Sigmoid colon (tissue), 7 donors: Measurements from ENCODE around the gene NEAT1. TPM values are rescaled to one million over a fixed set of nuclear protein-coding genes. Genes with fewer than 3 reads are reported as not detected.
A peak's percentile ranks its signal among the peaks of the same experiment; 100 is the strongest.

ENCODE experiments used
- DNase-seq: peaks from one replicate; pipeline ENCODE4 v3.0.0-alpha.2; 2019
- H3K27ac ChIP-seq, 4 donors: fragments of 200-600 bp; sonication (generic); one replicate each; pipeline ENCODE4 v1.5.1; 2016 to 2019; ENCODE audit warnings: mild to moderate bottlenecking in 1 of 4
- H3K27me3 ChIP-seq, 3 donors: fragments of 200-600 bp; sonication (generic); one replicate each; pipeline ENCODE4 v1.5.1; 2019; ENCODE audit warnings: mild to moderate bottlenecking in 1 of 3
- H3K36me3 ChIP-seq, 4 donors: fragments of 200-600 bp; sonication (generic); one replicate each; pipeline ENCODE4 v1.5.1; 2016 to 2019
- H3K4me1 ChIP-seq, 4 donors: fragments of 200-600 bp; sonication (generic); one replicate each; pipeline ENCODE4 v1.5.1; 2017 to 2019
- H3K4me3 ChIP-seq, 4 donors: fragments of 200-600 bp; sonication (generic); one replicate each; pipeline ENCODE4 v1.5.1; 2017 to 2019; ENCODE audit warnings: mild to moderate bottlenecking in 2 of 4, moderate library complexity in 1 of 4
- H3K9me3 ChIP-seq, 4 donors: fragments of 200-600 bp in 3 of 4; sonication (generic) in 3 of 4; one replicate each; pipeline versions ENCODE4 v1.5.1 to v1.6.1; 2013 to 2019
- CTCF ChIP-seq, 4 experiments: fragments of 450-650 bp in 3 of 4; fragments of 200-600 bp in 1 of 4; IDR thresholded peaks; one replicate each; pipeline ENCODE4 v1.5.1; 2016 to 2019; ENCODE audit warnings: antibody characterized with exemption in 4 of 4, mild to moderate bottlenecking in 3 of 4, moderate library complexity in 2 of 4
- EP300 ChIP-seq, 4 donors: sonication (generic); formaldehyde crosslinking; IDR thresholded peaks; one replicate each; pipeline ENCODE4 v1.6.1; 2017; ENCODE audit warnings: antibody characterized with exemption in 4 of 4
- POLR2A ChIP-seq, 2 donors: fragments of 450-650 bp; IDR thresholded peaks; one replicate each; pipeline ENCODE4 v1.6.1; 2016; ENCODE audit warnings: antibody characterized with exemption in 2 of 2, mild to moderate bottlenecking in 2 of 2, moderate library complexity in 2 of 2
- POLR2AphosphoS5 ChIP-seq, 4 donors: sonication (generic); formaldehyde crosslinking; IDR thresholded peaks; one replicate each; pipeline ENCODE4 v1.6.1; 2017; ENCODE audit warnings: antibody characterized with exemption in 4 of 4
- WGBS, 2 donors: extraction: QIAGEN DNeasy Blood & Tissue Kit; methylation state at CpG; one replicate each; pipeline ENCODE4 v1.1.7; 2013; 5-methylcytosine and 5-hydroxymethylcytosine counted together
- intact Hi-C: fragments of 100-400 bp; cut with DNase I; formaldehyde crosslinking; loops from one replicate; pipeline ENCODE4 v1.15.1; 2023
- polyA plus RNA-seq, 3 donors: library from polyadenylated mRNA; stranded (reverse); fragments of 200-250 nt; gene quantifications; one replicate each; pipeline ENCODE4 v1.2.3, GENCODE V29; 2013
- total RNA-seq, 4 donors: library from RNA; depleted of rRNA; stranded (reverse); fragments of >200 nt; gene quantifications; one replicate each; pipeline ENCODE4 v1.1.0, GENCODE V29; 2016
- donor health status: healthy with polysubstance abuse.
- donor health status: Bipolar disorder and iron deficiency.
- donor health status: healthy.

Gene NEAT1
- total and polyA plus RNA-seq, 7 donors, result 26.8 to 587 (median 167) TPM

DNA sequence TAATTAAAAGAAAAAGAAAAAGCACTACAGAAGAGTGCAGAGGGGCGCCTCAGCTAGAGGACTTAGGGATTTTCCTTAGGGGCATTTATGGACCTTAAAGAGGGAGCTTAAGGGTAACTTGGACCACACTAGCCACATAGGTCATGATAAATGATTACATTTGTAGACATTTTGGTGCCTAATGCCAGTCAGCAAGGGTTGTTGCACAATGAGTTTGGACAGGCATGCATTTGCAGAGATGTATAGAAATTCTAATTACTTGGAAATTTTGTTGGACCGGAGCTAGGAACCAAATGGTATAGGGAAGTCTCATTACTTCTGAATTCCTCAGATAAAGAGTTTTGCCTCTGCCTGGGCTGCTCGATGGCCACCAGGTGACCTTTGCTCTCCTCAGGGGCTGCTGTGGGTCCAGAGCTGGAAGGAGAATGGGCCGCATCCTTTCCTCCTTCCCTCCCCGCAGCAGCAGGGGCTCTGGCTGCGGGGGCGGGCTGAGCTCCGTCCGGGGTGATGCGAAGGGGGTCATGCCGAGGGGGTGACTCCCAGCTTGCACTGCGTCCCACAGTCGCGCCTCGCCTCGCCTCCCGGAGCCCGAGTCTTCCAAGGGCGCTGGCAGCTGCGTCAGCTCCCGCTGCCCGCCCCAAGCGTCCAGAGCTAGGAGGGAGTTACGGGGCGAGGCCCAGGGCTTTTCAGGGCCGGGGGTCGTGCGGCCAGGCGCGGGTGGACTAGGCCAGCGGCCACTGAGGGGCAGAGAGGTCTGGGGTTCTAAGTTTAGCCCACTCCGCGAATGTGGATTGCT lies 56.0 kb downstream of the NEAT1 start:
- peak; percentile 89 for DNase-seq
- Histone ChIP-seq H3K4me3 (peak overlapping the region; percentile 9 to 91 (median 79)), H3K9me3 (no peaks in the 10 kb centered on the region), H3K27ac (peak overlapping the region; percentile 92 to 100 (median 97)), H3K27me3 (no peaks in the 10 kb centered on the region), H3K4me1 (peaks cover 0 to 70% (median 63%) of the 10 kb centered on the region in 4 donors), H3K36me3 (no peaks in the 10 kb centered on the region)
- TF ChIP-seq POLR2A (IDR thresholded peaks at IDR 0.05), result peak in 1 of 2 donors; percentile 60
- no peak for TF ChIP-seq EP300 (IDR thresholded peaks at IDR 0.05)
- peak; percentile 68 to 91 (median 77) for TF ChIP-seq POLR2AphosphoS5 (IDR thresholded peaks at IDR 0.05)
- intact Hi-C loops, result no loop called here
- WGBS, 2 donors, result 17 to 63% methylated on average over 33 of the region's 33 CpGs

DNA sequence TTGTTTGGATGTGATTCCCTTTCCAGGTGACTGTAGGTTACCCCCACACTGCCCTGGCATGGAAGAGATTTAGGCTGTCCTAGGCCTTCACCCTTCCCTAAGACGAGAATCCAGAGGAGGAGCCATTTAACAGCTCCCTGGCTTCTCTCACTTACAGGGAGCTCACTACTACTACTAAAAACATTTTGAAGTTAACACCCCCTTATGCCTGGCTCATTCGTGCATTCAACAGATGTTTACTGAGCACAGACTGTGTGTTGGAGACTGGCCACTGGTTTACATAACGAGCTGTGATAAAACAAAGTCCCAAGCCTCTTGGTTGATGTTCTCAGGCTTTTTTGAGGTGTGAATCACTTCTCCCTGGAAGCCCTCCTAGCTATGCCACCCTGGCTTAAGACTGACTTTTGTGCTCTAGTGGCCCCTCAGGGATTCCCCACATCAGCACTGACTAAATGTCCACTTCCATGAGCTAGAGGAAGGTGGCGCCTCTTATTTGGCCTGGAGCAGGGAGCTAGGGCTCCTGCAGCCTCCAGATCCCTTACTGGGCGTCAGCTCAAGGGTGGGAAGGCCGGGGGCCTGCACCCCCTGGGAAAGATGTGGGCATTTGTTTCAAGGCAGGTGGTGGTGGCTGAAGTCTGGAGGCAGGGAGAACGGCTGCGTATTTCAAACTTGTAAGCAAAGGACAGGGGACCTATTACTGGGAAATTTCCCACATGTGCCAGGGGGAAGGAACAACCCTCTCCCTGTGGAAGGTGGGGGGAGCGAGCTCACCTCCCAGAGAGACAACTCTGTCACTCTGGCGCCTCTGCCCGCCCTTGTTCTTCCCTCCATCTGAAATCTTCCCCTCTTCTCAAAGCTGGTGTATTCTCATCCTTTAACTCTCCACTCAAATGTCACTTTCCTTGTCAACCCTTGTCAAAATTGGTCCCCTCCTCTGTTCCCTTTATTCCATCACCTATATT lies 56.9 kb downstream of the NEAT1 start:
- H3K4me3 ChIP-seq, result peak overlapping the region; percentile 9 to 91 (median 79)
- H3K27ac ChIP-seq, result peak overlapping the region; percentile 92 to 100 (median 97)
- WGBS, 2 donors, result 40 to 67% methylated on average over 11 of the region's 11 CpGs
- intact Hi-C loops, result no loop called here
- H3K4me1 ChIP-seq, result peaks cover 0 to 76% (median 68%) of the 10 kb centered on the region in 4 donors
- H3K27me3 ChIP-seq, result no peaks in the 10 kb centered on the region
- no peaks in the 10 kb centered on the region for H3K36me3 ChIP-seq
- no peaks in the 10 kb centered on the region for H3K9me3 ChIP-seq
- TF ChIP-seq CTCF (IDR thresholded peaks at IDR 0.05) (peak in 2 of 4 experiments; percentile 37 to 42), EP300 (IDR thresholded peaks at IDR 0.05) (peak; percentile 40 to 82 (median 64)), POLR2AphosphoS5 (IDR thresholded peaks at IDR 0.05) (peak; percentile 74 to 89 (median 80)), POLR2A (IDR thresholded peaks at IDR 0.05) (peak in 1 of 2 donors; percentile 30)
- DNase-seq, result peak; percentile 95

DNA sequence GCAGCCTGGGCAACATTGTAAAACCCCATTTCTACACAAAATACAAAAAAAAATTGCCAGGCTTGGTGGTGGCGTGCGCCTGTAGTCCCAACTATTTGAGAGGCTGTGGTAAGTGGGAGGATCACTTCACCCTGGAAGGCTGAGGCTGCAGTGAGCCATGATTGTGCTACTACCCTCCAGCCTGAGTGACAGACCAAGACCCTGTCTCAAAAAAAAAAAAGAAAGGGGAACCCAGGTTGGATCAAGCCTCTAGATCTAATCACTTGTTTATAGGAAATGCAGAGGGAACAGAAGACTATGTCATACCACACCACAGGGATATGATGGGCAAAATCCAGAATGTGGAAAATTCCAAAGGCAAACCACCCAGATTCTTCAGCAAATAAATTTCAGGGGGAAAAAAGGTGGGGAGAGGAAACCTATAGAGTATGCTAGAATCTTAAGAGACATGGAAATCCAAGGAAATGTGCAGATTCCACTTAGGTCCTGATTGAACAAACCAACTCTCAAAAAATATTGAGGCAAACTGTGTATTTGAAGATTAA lies 59.8 kb downstream of the NEAT1 start:
- Histone ChIP-seq H3K27ac (peak overlapping the region; percentile 92 to 100 (median 97)), H3K9me3 (no peaks in the 10 kb centered on the region), H3K4me3 (no peak overlapping the region), H3K4me1 (peaks cover 0 to 92% (median 85%) of the 10 kb centered on the region in 4 donors), H3K36me3 (no peaks in the 10 kb centered on the region), H3K27me3 (no peaks in the 10 kb centered on the region)
- TF ChIP-seq POLR2A (IDR thresholded peaks at IDR 0.05), result no peak
- TF ChIP-seq CTCF (IDR thresholded peaks at IDR 0.05), result no peak
- no peak for TF ChIP-seq POLR2AphosphoS5 (IDR thresholded peaks at IDR 0.05)
- no peak for TF ChIP-seq EP300 (IDR thresholded peaks at IDR 0.05)
- intact Hi-C loops, result no loop called here
- DNase-seq, result no peak
- whole genome bisulfite sequencing, 2 donors, result 96 to 99% methylated on average over 2 of the region's 2 CpGs

- Histone ChIP-seq H3K4me1 (peaks cover 0 to 91% (median 86%) of the 10 kb centered on the region in 4 donors), H3K36me3 (no peaks in the 10 kb centered on the region), H3K4me3 (no peak overlapping the region), H3K9me3 (no peaks in the 10 kb centered on the region), H3K27me3 (no peaks in the 10 kb centered on the region), H3K27ac (peak overlapping the region; percentile 92 to 100 (median 97))
- intact Hi-C loops, result no loop called here
- TF ChIP-seq CTCF (IDR thresholded peaks at IDR 0.05) (no peak), POLR2AphosphoS5 (IDR thresholded peaks at IDR 0.05) (peak in 2 of 4 donors; percentile 47 to 73), POLR2A (IDR thresholded peaks at IDR 0.05) (no peak), EP300 (IDR thresholded peaks at IDR 0.05) (no peak)
- 33 to 58% methylated on average over 5 of the region's 5 CpGs for WGBS, 2 donors
- peak; percentile 77 for DNase-seq
Measured at GRCh38 chr11:65485920-65486219, 63.3 kb downstream of the NEAT1 start.
